Measurements from ENCODE around the gene NAA16. TPM values are rescaled to one million over a fixed set of nuclear protein-coding genes. Genes with fewer than 3 reads are reported as not detected.

The NAA16 gene
- total and polyA plus RNA-seq, 9 of the 15 experiments (the other 6 are each of a cell fraction or from before 2014, with no cell fraction given) = 3.7 to 18.2 (median 12.0) TPM

DNA sequence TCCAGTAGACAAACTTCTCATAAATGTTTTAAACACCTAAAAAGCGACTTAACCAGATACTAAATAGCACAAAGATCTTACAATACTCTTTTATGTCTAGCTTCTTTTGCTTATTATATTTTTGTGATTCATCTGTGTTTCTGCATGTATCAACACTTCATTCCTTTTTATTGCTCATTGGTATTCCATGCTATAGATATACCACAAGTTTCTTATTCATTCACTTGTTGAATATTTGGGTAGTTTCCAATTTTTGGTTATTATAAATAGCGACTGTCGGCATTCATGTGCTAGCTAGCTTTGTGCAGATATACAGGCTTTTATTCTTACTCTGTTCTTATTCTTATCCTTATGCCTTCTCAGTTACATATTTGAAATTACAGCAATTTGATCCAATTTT is 96.3 kb downstream of the NAA16 start (continued):
- TF ChIP-seq, protein P1, sequence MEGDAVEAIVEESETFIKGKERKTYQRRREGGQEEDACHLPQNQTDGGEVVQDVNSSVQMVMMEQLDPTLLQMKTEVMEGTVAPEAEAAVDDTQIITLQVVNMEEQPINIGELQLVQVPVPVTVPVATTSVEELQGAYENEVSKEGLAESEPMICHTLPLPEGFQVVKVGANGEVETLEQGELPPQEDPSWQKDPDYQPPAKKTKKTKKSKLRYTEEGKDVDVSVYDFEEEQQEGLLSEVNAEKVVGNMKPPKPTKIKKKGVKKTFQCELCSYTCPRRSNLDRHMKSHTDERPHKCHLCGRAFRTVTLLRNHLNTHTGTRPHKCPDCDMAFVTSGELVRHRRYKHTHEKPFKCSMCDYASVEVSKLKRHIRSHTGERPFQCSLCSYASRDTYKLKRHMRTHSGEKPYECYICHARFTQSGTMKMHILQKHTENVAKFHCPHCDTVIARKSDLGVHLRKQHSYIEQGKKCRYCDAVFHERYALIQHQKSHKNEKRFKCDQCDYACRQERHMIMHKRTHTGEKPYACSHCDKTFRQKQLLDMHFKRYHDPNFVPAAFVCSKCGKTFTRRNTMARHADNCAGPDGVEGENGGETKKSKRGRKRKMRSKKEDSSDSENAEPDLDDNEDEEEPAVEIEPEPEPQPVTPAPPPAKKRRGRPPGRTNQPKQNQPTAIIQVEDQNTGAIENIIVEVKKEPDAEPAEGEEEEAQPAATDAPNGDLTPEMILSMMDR (IDR thresholded peaks at IDR 0.05 in 2 of 3, conservative IDR thresholded peaks at IDR 0.05 in 1 of 3; ENCODE audit: insufficient read depth in 2 of 3, low read depth in 1 of 3, low read length in 3 of 3) = no peak
- TF ChIP-seq, protein P2, sequence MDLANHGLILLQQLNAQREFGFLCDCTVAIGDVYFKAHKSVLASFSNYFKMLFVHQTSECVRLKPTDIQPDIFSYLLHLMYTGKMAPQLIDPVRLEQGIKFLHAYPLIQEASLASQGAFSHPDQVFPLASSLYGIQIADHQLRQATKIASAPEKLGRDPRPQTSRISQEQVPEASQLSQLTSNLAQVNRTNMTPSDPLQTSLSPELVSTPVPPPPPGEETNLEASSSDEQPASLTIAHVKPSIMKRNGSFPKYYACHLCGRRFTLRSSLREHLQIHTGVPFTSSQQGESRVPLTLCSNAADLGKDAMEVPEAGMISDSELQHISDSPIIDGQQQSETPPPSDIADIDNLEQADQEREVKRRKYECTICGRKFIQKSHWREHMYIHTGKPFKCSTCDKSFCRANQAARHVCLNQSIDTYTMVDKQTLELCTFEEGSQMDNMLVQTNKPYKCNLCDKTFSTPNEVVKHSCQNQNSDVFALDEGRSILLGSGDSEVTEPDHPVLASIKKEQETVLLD (IDR thresholded peaks at IDR 0.05) = no peak
- TF ChIP-seq MXI1 (IDR thresholded peaks at IDR 0.05; ENCODE audit: low read depth, low read length) = no peak

DNA sequence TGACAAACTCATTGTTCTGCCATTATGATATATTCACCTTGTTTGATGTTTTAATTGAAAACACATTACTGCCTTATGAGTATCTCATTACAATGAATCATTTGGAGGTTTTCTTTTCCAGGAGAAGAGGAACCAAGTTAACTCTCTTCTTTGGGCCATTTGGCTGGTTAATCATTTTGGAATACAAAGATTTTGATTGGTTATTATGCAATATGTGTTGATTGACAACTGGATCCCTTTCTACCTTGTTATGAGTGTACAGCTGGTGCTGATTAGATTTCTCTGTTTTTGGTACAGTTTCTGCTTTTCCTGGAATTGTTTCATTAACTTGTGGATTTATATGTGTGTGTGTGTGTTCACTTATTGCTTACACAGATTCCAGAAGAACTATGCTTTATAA is 97.1 kb downstream of the NAA16 start:
- in situ Hi-C loops (cut with MboI) = loop anchor here (25.0 kb wide), 1 partner anchor 704 kb away; no protein-coding TSS in a partner anchor
- POLR2A ChIA-PET = no interaction called here
- no peak for FAIRE-seq
- TF ChIP-seq, protein P3, sequence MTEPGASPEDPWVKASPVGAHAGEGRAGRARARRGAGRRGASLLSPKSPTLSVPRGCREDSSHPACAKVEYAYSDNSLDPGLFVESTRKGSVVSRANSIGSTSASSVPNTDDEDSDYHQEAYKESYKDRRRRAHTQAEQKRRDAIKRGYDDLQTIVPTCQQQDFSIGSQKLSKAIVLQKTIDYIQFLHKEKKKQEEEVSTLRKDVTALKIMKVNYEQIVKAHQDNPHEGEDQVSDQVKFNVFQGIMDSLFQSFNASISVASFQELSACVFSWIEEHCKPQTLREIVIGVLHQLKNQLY (CRISPR knock-in tag; conservative IDR thresholded peaks at IDR 0.05) = no peak
- TF ChIP-seq CBX2 (IDR thresholded peaks at IDR 0.05; ENCODE audit: insufficient read depth, low read length, poor library complexity, severe bottlenecking) = no peak
- no peak for TF ChIP-seq SETDB1 (IDR thresholded peaks at IDR 0.05; ENCODE audit: low read length)
- TF ChIP-seq CEBPB (tag; IDR thresholded peaks at IDR 0.05) = peak; percentile 41; the same call in 1 of the 2 replicates
- TF ChIP-seq BRD9 (IDR thresholded peaks at IDR 0.05; ENCODE audit: low read depth, partially characterized antibody) = no peak
- TF ChIP-seq MBD2 (IDR thresholded peaks at IDR 0.05; ENCODE audit: borderline replicate concordance, low read depth) = no peak
- TF ChIP-seq NFATC3 (IDR thresholded peaks at IDR 0.05) = no peak
- no peak for TF ChIP-seq ZNF174 (CRISPR knock-in tag; IDR thresholded peaks at IDR 0.05)
- no peak for TF ChIP-seq ARNT (IDR thresholded peaks at IDR 0.05)
- no peak for TF ChIP-seq SMAD3 (CRISPR knock-in tag; conservative IDR thresholded peaks at IDR 0.05)
- TF ChIP-seq, protein P4, sequence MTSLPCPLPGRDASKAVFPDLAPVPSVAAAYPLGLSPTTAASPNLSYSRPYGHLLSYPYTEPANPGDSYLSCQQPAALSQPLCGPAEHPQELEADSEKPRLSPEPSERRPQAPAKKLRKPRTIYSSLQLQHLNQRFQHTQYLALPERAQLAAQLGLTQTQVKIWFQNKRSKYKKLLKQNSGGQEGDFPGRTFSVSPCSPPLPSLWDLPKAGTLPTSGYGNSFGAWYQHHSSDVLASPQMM (CRISPR knock-in tag; IDR thresholded peaks at IDR 0.05) = no peak
- no peak for TF ChIP-seq MEIS2 (IDR thresholded peaks at IDR 0.05; ENCODE audit: partially characterized antibody)
- no peak for TF ChIP-seq CEBPG (CRISPR knock-in tag; IDR thresholded peaks at IDR 0.05)
- TF ChIP-seq CEBPG (tag; conservative IDR thresholded peaks at IDR 0.05 in 1 of 2, IDR thresholded peaks at IDR 0.05 in 1 of 2) = 0 out of 4 replicates have a peak, but pooled peaks of 1 of the 2 experiments have one; percentile 25
- TF ChIP-seq MAFF (IDR thresholded peaks at IDR 0.05; ENCODE audit: low read length) = no peak
- no peak for TF ChIP-seq ZNF316 (IDR thresholded peaks at IDR 0.05)

More for the DNA sequence above, 97.1 kb downstream of the NAA16 start:
- no peaks in the 10 kb centered on the region for H3K36me3 ChIP-seq (ENCODE audit: control insufficient read depth, insufficient read depth, low read length)
- H3K27ac ChIP-seq (ENCODE audit: extremely low read depth, low read depth, low read length) = no peak overlapping the region
- H2AFZ ChIP-seq (ENCODE audit: low read depth, low read length) = no peak overlapping the region
- no peaks in the 10 kb centered on the region for H3K79me2 ChIP-seq (ENCODE audit: control insufficient read depth, insufficient read depth, low read length)
- H3K9me3 ChIP-seq (replicated peaks; ENCODE audit: control insufficient read depth, insufficient read depth, low read depth, low read length) = no peaks in the 10 kb centered on the region
- peaks cover 0 to 2% of the 10 kb centered on the region in 2 experiments; a peak in 2 of 5 replicates for H3K4me1 ChIP-seq (replicated peaks in 1 of 2; ENCODE audit: control insufficient read depth in 2 of 2, insufficient read depth in 2 of 2, low read length in 2 of 2)
- H3K4me2 ChIP-seq (ENCODE audit: insufficient read depth, low read length) = no peak overlapping the region
- CTCF ChIA-PET (ENCODE audit: low intra/inter-chr PET ratio) = no interaction called here
- no peaks in the 10 kb centered on the region for H3K9me1 ChIP-seq (ENCODE audit: control insufficient read depth, insufficient read depth, low read length)
- H3K4me3 ChIP-seq = no peak overlapping the region
- intact Hi-C loops (cut with micrococcal nuclease) = no loop called here
- DNase-seq (ENCODE audit: extremely low read depth in 1 of 4, low spot score in 3 of 4) (no peak), ATAC-seq (no peak)
- BruUV-seq (replicated peaks) = no TSS peak
- H3K9ac ChIP-seq (ENCODE audit: insufficient read depth in 1 of 2, low read depth in 2 of 2, low read length in 2 of 2) = no peak overlapping the region
- no peaks in the 10 kb centered on the region for H4K20me1 ChIP-seq (replicated peaks; ENCODE audit: control insufficient read depth, insufficient read depth, low read length)
- no peaks in the 10 kb centered on the region; a peak in 1 of 5 replicates for H3K27me3 ChIP-seq (ENCODE audit: control insufficient read depth in 2 of 2, insufficient read depth in 2 of 2, low read length in 2 of 2)
